Astrocyte of the spinal cord (primary cell): ENCODE results near the gene PTK7.
A peak's percentile ranks its signal among the peaks of the same experiment; 100 is the strongest.

Experiments used
- DNase-seq: peaks from one replicate; pipeline ENCODE4 v3.0.0; 2011; ENCODE audit warnings: low read depth, low spot score
- H3K4me3 ChIP-seq: 2 replicates; pipeline ENCODE4 v1.5.1; 2011; ENCODE audit warnings: low read depth, mild to moderate bottlenecking, low read length, moderate library complexity
- CTCF ChIP-seq: IDR thresholded peaks from 2 replicates; pipeline ENCODE4 v1.5.1; 2012; ENCODE audit warnings: low read depth, mild to moderate bottlenecking, low read length, inconsistent platforms
- in situ Hi-C: cut with HindIII; loops from 2 replicates; pipeline ENCODE4 v1.10.0; 2017; ENCODE audit warnings: low sequenced_read_pairs

PTK7 gene

GRCh38 chr6:43178150-43178549, 102.0 kb downstream of the PTK7 start:
- TF ChIP-seq CTCF = no peak
- DNase-seq = no peak
- H3K4me3 ChIP-seq = no peak overlapping the region
- in situ Hi-C loops = no loop called here

GRCh38 chr6:43178951-43179830, 103.1 kb downstream of the PTK7 start:
- in situ Hi-C loops = no loop called here
- H3K4me3 ChIP-seq = no peak overlapping the region
- no peak for TF ChIP-seq CTCF
- no peak for DNase-seq

- H3K4me3 ChIP-seq = no peak overlapping the region
- TF ChIP-seq CTCF = no peak
- no peak for DNase-seq
- in situ Hi-C loops = no loop called here
These were observed 103.9 kb downstream of the PTK7 start for GRCh38 chr6:43180058-43180457.

GRCh38 chr6:43180985-43181384, 104.9 kb downstream of the PTK7 start:
- no peak for DNase-seq
- in situ Hi-C loops = no loop called here
- H3K4me3 ChIP-seq = no peak overlapping the region
- TF ChIP-seq CTCF = no peak

GRCh38 chr6:43181621-43181941, 105.5 kb downstream of the PTK7 start:
- H3K4me3 ChIP-seq = peak overlapping the region; percentile 74
- in situ Hi-C loops = no loop called here
- DNase-seq = no peak
- TF ChIP-seq CTCF = no peak

GRCh38 chr6:43181942-43182860, 106.1 kb downstream of the PTK7 start, which contains the start of gene CUL9:
TSS of gene CUL9 (plus strand) at chr6:43182196. CDS start at chr6:43184311, 2,115 bp downstream.
- TF ChIP-seq CTCF = no peak
- DNase-seq = peak; percentile 68
- H3K4me3 ChIP-seq = peak within 1 kb of the TSS; percentile 74
- in situ Hi-C loops = no loop called here
